CD4-positive, alpha-beta memory T cell (primary cell): ENCODE measurements around the gene EIPR1. TPM values are rescaled to one million over a fixed set of nuclear protein-coding genes. Genes with fewer than 3 reads are reported as not detected.

ENCODE experiments used
- CTCF ChIA-PET: fragments of 350-600 bp; sonication (Branson Sonifier 250); formaldehyde crosslinking; loops from one replicate; lab custom pipeline; 2021; ENCODE audit warnings: inconsistent platforms; ENCODE audit not compliant: partially characterized antibody; lab: Charles Lee
- POLR2A ChIA-PET: fragments of 350-600 bp; sonication (Branson Sonifier 250); formaldehyde crosslinking; loops from one replicate; lab custom pipeline; 2021; ENCODE audit not compliant: partially characterized antibody; lab: Charles Lee
- DNase-seq, 5 donors: peaks; one replicate each; pipeline versions ENCODE4 v3.0.0 to v3.0.0-alpha.2; 2020 to 2022; ENCODE audit warnings: mixed read lengths in 1 of 5
- H3K27ac ChIP-seq: one replicate; pipeline ENCODE4 v1.7.0; 2013; ENCODE audit warnings: low read depth, low read length
- H3K27me3 ChIP-seq: 2 replicates; pipeline ENCODE4 v1.7.0; 2013; ENCODE audit warnings: mild to moderate bottlenecking, low read length, moderate library complexity; ENCODE audit not compliant: insufficient read depth
- H3K36me3 ChIP-seq: 2 replicates; pipeline ENCODE4 v1.7.0; 2013; ENCODE audit warnings: mild to moderate bottlenecking, low read length, moderate library complexity; ENCODE audit not compliant: insufficient read depth
- H3K4me1 ChIP-seq: 2 replicates; pipeline ENCODE4 v1.7.0; 2013; ENCODE audit warnings: mild to moderate bottlenecking, low read length, moderate library complexity; ENCODE audit not compliant: insufficient read depth
- H3K4me3 ChIP-seq, 2 donors: one replicate each; pipeline ENCODE4 v1.7.0; 2013; ENCODE audit warnings: low read length in 2 of 2, mild to moderate bottlenecking in 1 of 2
- H3K9me3 ChIP-seq, 2 donors: one replicate each; pipeline ENCODE4 v1.7.0; 2013; ENCODE audit warnings: low read length in 2 of 2, control low read depth in 1 of 2; ENCODE audit not compliant: control insufficient read depth in 1 of 2
- H3K27ac Mint-ChIP-seq, 7 donors: one replicate each; pipeline ENCODE4 v1.8.0; 2020 to 2021; ENCODE audit warnings: mixed read lengths in 7 of 7, mild to moderate bottlenecking in 6 of 7, inconsistent platforms in 3 of 7, moderate library complexity in 3 of 7
- H3K27me3 Mint-ChIP-seq, 2 donors: one replicate each; pipeline ENCODE4 v1.8.0; 2020 to 2021; ENCODE audit warnings: mixed read lengths in 2 of 2
- H3K36me3 Mint-ChIP-seq, 2 donors: one replicate each; pipeline ENCODE4 v1.8.0; 2020 to 2021; ENCODE audit warnings: mixed read lengths in 2 of 2, inconsistent platforms in 1 of 2, mild to moderate bottlenecking in 1 of 2
- H3K4me1 Mint-ChIP-seq, 4 donors: one replicate each; pipeline ENCODE4 v1.8.0; 2020 to 2021; ENCODE audit warnings: mixed read lengths in 4 of 4, mild to moderate bottlenecking in 1 of 4
- H3K4me3 Mint-ChIP-seq, 8 donors: one replicate each; pipeline ENCODE4 v1.8.0; 2020 to 2021; ENCODE audit warnings: mixed read lengths in 8 of 8, mild to moderate bottlenecking in 7 of 8, moderate library complexity in 6 of 8, inconsistent platforms in 3 of 8
- H3K9me3 Mint-ChIP-seq, 8 donors: one replicate each; pipeline ENCODE4 v1.8.0; 2020 to 2021; ENCODE audit warnings: mixed read lengths in 8 of 8, mild to moderate bottlenecking in 5 of 8, inconsistent platforms in 3 of 8, moderate library complexity in 1 of 8
- intact Hi-C: fragments of 100-400 bp; cut with micrococcal nuclease; formaldehyde crosslinking; loops from one replicate; pipeline ENCODE4 v1.15.1; 2023
- polyA plus RNA-seq, 2 donors: library from polyadenylated mRNA; unstranded; fragments of 300-500 nt; fragmentation: Illumina TruSeq; gene quantifications; one replicate each; pipeline ENCODE4 v1.2.3, GENCODE V29; 2021
- total RNA-seq, 2 experiments: library from RNA; stranded (reverse); gene quantifications; one replicate each; pipeline ENCODE4 v1.2.3, GENCODE V29; 2021

The EIPR1 gene
- total and polyA plus RNA-seq, 4 experiments from 2014 or later, result 18.2 to 48.0 (median 26.2) TPM

- ChIA-PET POLR2A (interaction anchor here (0.5 kb wide), 1 partner anchor 337 kb away, joined by 3 read pairs; no protein-coding TSS in a partner anchor), CTCF (interaction anchor here (2.2 kb wide), 1 partner anchor 125 kb away, joined by 5 read pairs; no protein-coding TSS in a partner anchor)
- peak overlapping the region in 1 of 7 donors; percentile 66 for H3K27ac Mint-ChIP-seq
- intact Hi-C loops, result no loop called here
- H3K36me3 ChIP-seq, result peaks cover 2% of the 10 kb centered on the region
- no peaks in the 10 kb centered on the region for H3K4me1 ChIP-seq
- H3K27me3 ChIP-seq, result no peaks in the 10 kb centered on the region
- H3K27ac ChIP-seq, result no peak overlapping the region
- no peak for DNase-seq
- H3K27me3 Mint-ChIP-seq, result no peaks in the 10 kb centered on the region
- peaks cover 0 to 5% (median 0%) of the 10 kb centered on the region in 4 donors for H3K4me1 Mint-ChIP-seq
- H3K36me3 Mint-ChIP-seq, result peaks cover 14 to 22% of the 10 kb centered on the region in 2 donors
- H3K4me3 ChIP-seq, result no peak overlapping the region
- H3K4me3 Mint-ChIP-seq, result no peak overlapping the region
- H3K9me3 Mint-ChIP-seq, result no peaks in the 10 kb centered on the region
- no peaks in the 10 kb centered on the region for H3K9me3 ChIP-seq
Observed at GRCh38 chr2:3177891-3178577, 199.6 kb downstream of the EIPR1 start.

- Histone ChIP-seq H3K27ac (no peak overlapping the region), H3K36me3 (peaks cover 8% of the 10 kb centered on the region), H3K27me3 (no peaks in the 10 kb centered on the region), H3K4me1 (no peaks in the 10 kb centered on the region), H3K9me3 (no peaks in the 10 kb centered on the region), H3K4me3 (no peak overlapping the region)
- DNase-seq, result peak in 1 of 5 donors; percentile 27
- Mint-ChIP-seq H3K36me3 (peaks cover 24 to 31% of the 10 kb centered on the region in 2 donors), H3K27me3 (no peaks in the 10 kb centered on the region), H3K27ac (peak overlapping the region in 1 of 7 donors; percentile 24), H3K9me3 (no peaks in the 10 kb centered on the region), H3K4me3 (no peak overlapping the region), H3K4me1 (peaks cover 0 to 5% (median 0%) of the 10 kb centered on the region in 4 donors)
- ChIA-PET POLR2A (no interaction called here), CTCF (no interaction called here)
- intact Hi-C loops, result no loop called here
Observed at GRCh38 chr2:3176869-3177255, 200.8 kb downstream of the EIPR1 start.

GRCh38 chr2:3176071-3176868 lies 201.3 kb downstream of the EIPR1 start:
- CTCF ChIA-PET, result no interaction called here
- Mint-ChIP-seq H3K4me1 (peaks cover 0 to 5% (median 0%) of the 10 kb centered on the region in 4 donors), H3K27me3 (no peaks in the 10 kb centered on the region), H3K9me3 (no peaks in the 10 kb centered on the region), H3K4me3 (no peak overlapping the region), H3K27ac (no peak overlapping the region), H3K36me3 (peaks cover 30 to 34% of the 10 kb centered on the region in 2 donors)
- H3K36me3 ChIP-seq, result peaks cover 8% of the 10 kb centered on the region
- no peaks in the 10 kb centered on the region for H3K4me1 ChIP-seq
- no peak overlapping the region for H3K4me3 ChIP-seq
- H3K9me3 ChIP-seq, result no peaks in the 10 kb centered on the region
- H3K27me3 ChIP-seq, result no peaks in the 10 kb centered on the region
- POLR2A ChIA-PET, result no interaction called here
- intact Hi-C loops, result no loop called here
- no peak overlapping the region for H3K27ac ChIP-seq
- DNase-seq, result no peak

- H3K4me3 ChIP-seq, result no peak overlapping the region
- no peak overlapping the region for H3K27ac ChIP-seq
- Mint-ChIP-seq H3K27ac (no peak overlapping the region), H3K27me3 (no peaks in the 10 kb centered on the region), H3K9me3 (no peaks in the 10 kb centered on the region), H3K4me1 (peaks cover 0 to 1% (median 0%) of the 10 kb centered on the region in 4 donors), H3K4me3 (no peak overlapping the region), H3K36me3 (peaks cover 33 to 37% of the 10 kb centered on the region in 2 donors)
- POLR2A ChIA-PET, result no interaction called here
- H3K36me3 ChIP-seq, result peaks cover 8% of the 10 kb centered on the region
- intact Hi-C loops, result no loop called here
- no peak for DNase-seq
- CTCF ChIA-PET, result no interaction called here
- H3K4me1 ChIP-seq, result no peaks in the 10 kb centered on the region
- H3K27me3 ChIP-seq, result no peaks in the 10 kb centered on the region
- no peaks in the 10 kb centered on the region for H3K9me3 ChIP-seq
Observed at GRCh38 chr2:3175568-3175955, 202.1 kb downstream of the EIPR1 start.

- Histone ChIP-seq H3K27ac (no peak overlapping the region), H3K36me3 (peaks cover 8% of the 10 kb centered on the region), H3K4me1 (no peaks in the 10 kb centered on the region), H3K4me3 (no peak overlapping the region), H3K9me3 (no peaks in the 10 kb centered on the region), H3K27me3 (no peaks in the 10 kb centered on the region)
- no peaks in the 10 kb centered on the region for H3K4me1 Mint-ChIP-seq
- H3K27me3 Mint-ChIP-seq, result no peaks in the 10 kb centered on the region
- CTCF ChIA-PET, result no interaction called here
- no peak overlapping the region for H3K27ac Mint-ChIP-seq
- intact Hi-C loops, result no loop called here
- POLR2A ChIA-PET, result no interaction called here
- peaks cover 33 to 37% of the 10 kb centered on the region in 2 donors for H3K36me3 Mint-ChIP-seq
- no peak overlapping the region for H3K4me3 Mint-ChIP-seq
- no peak for DNase-seq
- H3K9me3 Mint-ChIP-seq, result no peaks in the 10 kb centered on the region
Observed at GRCh38 chr2:3174626-3175567, 202.7 kb downstream of the EIPR1 start.

GRCh38 chr2:3173031-3173430 lies 204.6 kb downstream of the EIPR1 start:
- POLR2A ChIA-PET, result no interaction called here
- peaks cover 0 to 2% (median 0%) of the 10 kb centered on the region in 8 donors for H3K9me3 Mint-ChIP-seq
- H3K36me3 ChIP-seq, result peaks cover 8% of the 10 kb centered on the region
- H3K4me1 ChIP-seq, result no peaks in the 10 kb centered on the region
- H3K27me3 Mint-ChIP-seq, result no peaks in the 10 kb centered on the region
- CTCF ChIA-PET, result no interaction called here
- H3K9me3 ChIP-seq, result no peaks in the 10 kb centered on the region
- intact Hi-C loops, result no loop called here
- no peaks in the 10 kb centered on the region for H3K27me3 ChIP-seq
- H3K4me1 Mint-ChIP-seq, result no peaks in the 10 kb centered on the region
- no peak overlapping the region for H3K4me3 ChIP-seq
- no peak overlapping the region for H3K27ac Mint-ChIP-seq
- H3K4me3 Mint-ChIP-seq, result no peak overlapping the region
- no peak overlapping the region for H3K27ac ChIP-seq
- peaks cover 37 to 51% of the 10 kb centered on the region in 2 donors for H3K36me3 Mint-ChIP-seq
- DNase-seq, result no peak
